B cell (primary cell): ENCODE results near the gene MLH3. TPM values are rescaled to one million over a fixed set of nuclear protein-coding genes. Genes with fewer than 3 reads are reported as not detected.
"Not testable (repeated sequence)": the region's sequence is repeated elsewhere in the genome, so short reads cannot be mapped to it uniquely, and the experiment has no call there.

ENCODE experiments used
- ATAC-seq: fragments of 200-7000 bp; cut with Tn5 transposase; one replicate; pipeline ENCODE4 v1.10.0; 2021; ENCODE audit warnings: low read depth, mild to moderate bottlenecking, moderate number of reproducible peaks, moderate library complexity
- CTCF ChIA-PET: fragments of 350-600 bp; sonication (Branson Sonifier 250); formaldehyde crosslinking; loops from one replicate; lab custom pipeline; 2021; ENCODE audit warnings: antibody characterized with exemption, inconsistent platforms; lab: Charles Lee
- POLR2A ChIA-PET: fragments of 350-600 bp; sonication (Branson Sonifier 250); formaldehyde crosslinking; loops from one replicate; lab custom pipeline; 2021; ENCODE audit warnings: antibody characterized with exemption; lab: Charles Lee
- DNase-seq: peaks from one replicate; pipeline ENCODE4 v3.0.0; 2013
- H2AFZ ChIP-seq: 2 replicates; pipeline ENCODE4 v1.6.1; 2012; ENCODE audit warnings: mild to moderate bottlenecking, low read depth, low read length; ENCODE audit not compliant: insufficient read depth, poor library complexity, severe bottlenecking
- H3K27ac ChIP-seq, 2 donors: 1 replicate in 1 of 2; 2 replicates in 1 of 2; pipeline ENCODE4 v1.5.1; 2012 to 2013; ENCODE audit warnings: low read length in 2 of 2, mild to moderate bottlenecking in 2 of 2, moderate library complexity in 1 of 2
- H3K27me3 ChIP-seq, 4 experiments: fragments of 200-600 bp in 1 of 4; sonication (generic) in 1 of 4; replicated peaks in 1 of 4; 1 replicate in 2 of 4; 2 replicates in 2 of 4; pipeline versions ENCODE4 v1.6.1 to v1.7.0; 2013 to 2016; ENCODE audit warnings: low read length in 3 of 4, mild to moderate bottlenecking in 2 of 4, mixed read lengths in 1 of 4, moderate library complexity in 1 of 4; ENCODE audit not compliant: insufficient read depth in 4 of 4, control insufficient read depth in 3 of 4; ENCODE audit errors: control extremely low read depth in 1 of 4
- H3K36me3 ChIP-seq, 2 experiments: replicated peaks in 1 of 2; 1 replicate in 1 of 2; 2 replicates in 1 of 2; pipeline versions ENCODE4 v1.6.1 to v1.7.1; 2013; ENCODE audit warnings: low read length in 1 of 2; ENCODE audit not compliant: insufficient read depth in 2 of 2, control insufficient read depth in 1 of 2; ENCODE audit errors: control extremely low read depth in 1 of 2, extremely low read depth in 1 of 2
- H3K4me1 ChIP-seq, 2 donors: fragments of 200-600 bp in 1 of 2; sonication (generic) in 1 of 2; 1 replicate in 1 of 2; 2 replicates in 1 of 2; pipeline versions ENCODE4 v1.5.1 to v1.6.1; 2013 to 2017; ENCODE audit warnings: low read length in 2 of 2; ENCODE audit not compliant: control insufficient read depth in 2 of 2, insufficient read depth in 2 of 2
- H3K4me2 ChIP-seq: replicated peaks from 2 replicates; pipeline ENCODE3; 2012; ENCODE audit warnings: mild to moderate bottlenecking, low read depth, low read length; ENCODE audit not compliant: poor library complexity, severe bottlenecking
- H3K4me3 ChIP-seq, 5 experiments: fragments of 200-600 bp in 1 of 5; sonication (generic) in 1 of 5; 1 replicate in 3 of 5; 2 replicates in 2 of 5; pipeline versions ENCODE4 v1.5.1 to v1.7.0; 2011 to 2016; ENCODE audit warnings: low read length in 4 of 5, mild to moderate bottlenecking in 4 of 5, low read depth in 2 of 5, control low read depth in 1 of 5, moderate library complexity in 1 of 5; ENCODE audit not compliant: insufficient read depth in 1 of 5; ENCODE audit errors: control extremely low read depth in 1 of 5, extremely low read depth in 1 of 5
- H3K79me2 ChIP-seq: fragments of 200-600 bp; sonication (generic); one replicate; pipeline ENCODE4 v1.6.0; 2016; ENCODE audit warnings: low read length; ENCODE audit not compliant: control insufficient read depth, insufficient read depth
- H3K9ac ChIP-seq: fragments of 200-600 bp; sonication (generic); 2 replicates; pipeline ENCODE4 v1.6.1; 2017; ENCODE audit warnings: mild to moderate bottlenecking, low read length, moderate library complexity
- H3K9me3 ChIP-seq, 3 donors: one replicate each; pipeline versions ENCODE4 v1.6.1 to v1.7.1; 2013; ENCODE audit warnings: low read length in 2 of 3; ENCODE audit not compliant: control insufficient read depth in 2 of 3, insufficient read depth in 1 of 3; ENCODE audit errors: control extremely low read depth in 1 of 3
- H4K20me1 ChIP-seq: 2 replicates; pipeline ENCODE4 v1.6.0; 2012; ENCODE audit warnings: mild to moderate bottlenecking, low read length; ENCODE audit not compliant: insufficient read depth, control insufficient read depth, poor library complexity, severe bottlenecking
- H3K27ac Mint-ChIP-seq: one replicate; pipeline ENCODE4 v1.8.0; 2021; ENCODE audit warnings: mixed read lengths
- H3K27me3 Mint-ChIP-seq: one replicate; pipeline ENCODE4 v1.8.0; 2021; ENCODE audit warnings: mixed read lengths
- H3K4me1 Mint-ChIP-seq: one replicate; pipeline ENCODE4 v1.8.0; 2021; ENCODE audit warnings: mixed read lengths
- H3K4me3 Mint-ChIP-seq: one replicate; pipeline ENCODE4 v1.8.0; 2021; ENCODE audit warnings: mixed read lengths
- H3K9me3 Mint-ChIP-seq: one replicate; pipeline ENCODE4 v1.8.0; 2022; ENCODE audit warnings: mixed read lengths; ENCODE audit not compliant: insufficient read depth
- CTCF ChIP-seq: fragments of 200-600 bp; IDR thresholded peaks from one replicate; pipeline ENCODE4 v1.8.0; 2022; ENCODE audit warnings: antibody characterized with exemption, mild to moderate bottlenecking
- EZH2 ChIP-seq: IDR thresholded peaks from 2 replicates; pipeline ENCODE4 v1.6.1; 2012; ENCODE audit warnings: borderline replicate concordance, low read depth, mild to moderate bottlenecking, moderate library complexity, low read length; ENCODE audit not compliant: insufficient read depth, poor library complexity, severe bottlenecking
- WGBS: methylation state at CpG from one replicate; pipeline ENCODE4 v1.1.5; 2013; ENCODE audit warnings: missing lambda C conversion rate; ENCODE audit not compliant: insufficient coverage; 5-methylcytosine and 5-hydroxymethylcytosine counted together
- intact Hi-C: fragments of 100-400 bp; cut with micrococcal nuclease; formaldehyde crosslinking; loops from one replicate; pipeline ENCODE4 v1.10.0; 2022
- polyA plus RNA-seq: library from polyadenylated mRNA; depleted of rRNA; stranded (reverse); fragments of >200 nt; gene quantifications from 2 replicates; pipeline ENCODE4 v1.2.3, GENCODE V29; 2012
- total RNA-seq, 2 donors: library from RNA; stranded (reverse); fragments of 120-200 nt in 1 of 2; gene quantifications; 1 replicate in 1 of 2; 2 replicates in 1 of 2; pipeline versions ENCODE4 v1.2.3 to v1.2.4, GENCODE V29; 2013 to 2022

Gene MLH3
- total and polyA plus RNA-seq, 2 donors (not counting 1 experiment from before 2014, with no cell fraction given) = 6.7 to 19.9 TPM

- ATAC-seq (no peak), DNase-seq (peak; percentile 16)
- peaks cover 5% of the 10 kb centered on the region for H3K79me2 ChIP-seq
- H3K27ac ChIP-seq = no peak overlapping the region
- no peaks in the 10 kb centered on the region for H4K20me1 ChIP-seq
- peak overlapping the region; percentile 68 for H3K9ac ChIP-seq
- peaks cover 10 to 20% of the 10 kb centered on the region in 2 donors for H3K4me1 ChIP-seq
- ChIA-PET CTCF (interaction anchor here (1.4 to 2.3 kb wide), 2 partner anchors 20 kb away, joined by 4 to 9 read pairs; no protein-coding TSS in a partner anchor), POLR2A (interaction anchor here (0.5 kb wide), 1 partner anchor 225 kb away, joined by 9 read pairs; no protein-coding TSS in a partner anchor)
- 58% methylated on average over 7 of the region's 15 CpGs for WGBS
- Mint-ChIP-seq H3K27ac (no peak overlapping the region), H3K27me3 (no peaks in the 10 kb centered on the region), H3K9me3 (no peaks in the 10 kb centered on the region), H3K4me1 (peaks cover 14% of the 10 kb centered on the region), H3K4me3 (no peak overlapping the region)
- no peaks in the 10 kb centered on the region for H3K9me3 ChIP-seq
- peak overlapping the region; percentile 89 for H3K4me2 ChIP-seq
- H3K4me3 ChIP-seq = peak overlapping the region; percentile 34 to 82 (median 63)
- TF ChIP-seq CTCF = no peak
- no peak for TF ChIP-seq EZH2
- intact Hi-C loops = loop anchor here (1.0 to 10.0 kb wide), 3 partner anchors 17 to 454 kb away; partner anchors contain the start of genes LTBP2, MLH3 and NEK9
- H2AFZ ChIP-seq = peak overlapping the region; percentile 80
- H3K27me3 ChIP-seq = no peaks in the 10 kb centered on the region
- no peaks in the 10 kb centered on the region for H3K36me3 ChIP-seq
Observed at GRCh38 chr14:75068294-75069120, 17.2 kb upstream of the MLH3 start.

GRCh38 chr14:75067765-75068164 lies 16.5 kb upstream of the MLH3 start:
- intact Hi-C loops = loop anchor here (10.0 kb wide), 2 partner anchors 57 to 453 kb away; partner anchors contain the start of genes LTBP2 and NEK9
- H3K27ac Mint-ChIP-seq, H3K4me3 ChIP-seq, H3K9me3 Mint-ChIP-seq, H2AFZ ChIP-seq, H3K27ac ChIP-seq, H3K4me3 Mint-ChIP-seq, POLR2A ChIA-PET, H4K20me1 ChIP-seq, ATAC-seq, H3K27me3 Mint-ChIP-seq, H3K9ac ChIP-seq, H3K27me3 ChIP-seq, H3K36me3 ChIP-seq, H3K79me2 ChIP-seq, DNase-seq, H3K4me2 ChIP-seq, H3K9me3 ChIP-seq: not testable (repeated sequence)
- WGBS = 92% methylated on average over 2 of the region's 4 CpGs
- peaks cover 22% of the 10 kb centered on the region for H3K4me1 Mint-ChIP-seq
- CTCF ChIA-PET = interaction anchor here (2.3 kb wide), 1 partner anchor 21 kb away, joined by 9 read pairs; no protein-coding TSS in a partner anchor
- H3K4me1 ChIP-seq = peaks cover 15 to 28% of the 10 kb centered on the region in 2 donors
